ENCODE data around the gene FRMD4A.
A peak's percentile ranks its signal among the peaks of the same experiment; 100 is the strongest.
"Not testable (repeated sequence)": the region's sequence is repeated elsewhere in the genome, so short reads cannot be mapped to it uniquely, and the experiment has no call there.

The FRMD4A gene

DNA sequence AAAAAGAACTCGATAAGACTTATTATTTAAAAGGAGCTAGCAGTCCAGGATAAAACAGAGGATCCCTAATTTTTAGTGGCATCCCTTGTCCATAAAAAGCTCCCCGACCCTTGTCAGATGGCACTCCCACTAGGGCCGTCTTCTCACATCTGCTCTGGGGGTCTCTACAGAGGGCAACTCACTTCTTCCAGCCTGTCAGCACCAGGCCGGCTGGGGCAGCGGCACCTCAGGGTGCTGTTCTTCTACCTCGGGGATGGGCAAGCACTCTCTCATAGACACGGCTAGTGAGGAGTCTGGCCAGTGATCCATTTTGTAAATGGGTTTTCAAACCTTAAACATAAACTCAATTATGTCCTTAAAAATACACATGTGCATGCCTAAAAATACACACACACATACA is 609.2 kb downstream of the FRMD4A start:
- no peak for DNase-seq (ENCODE audit: low read depth in 2 of 2)

DNA sequence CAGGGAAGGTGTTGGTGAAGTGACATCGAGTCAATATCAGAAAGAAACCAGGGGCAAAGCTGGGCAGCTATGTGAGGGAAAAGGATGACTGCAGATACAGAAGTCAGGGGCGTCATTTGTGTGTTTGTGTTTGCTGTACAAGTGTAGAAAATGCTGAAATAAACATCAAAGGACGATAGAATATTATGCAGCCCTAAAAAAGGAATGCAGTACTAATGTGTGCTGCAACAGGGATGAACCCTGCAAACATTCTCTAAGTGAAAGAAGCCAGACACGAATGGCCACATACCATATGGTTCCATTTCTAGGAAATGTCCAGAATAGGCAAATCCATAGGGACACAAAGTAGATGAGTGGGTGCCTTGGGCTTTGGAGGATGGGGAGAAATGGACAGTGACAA is 610.0 kb downstream of the FRMD4A start:
- DNase-seq (ENCODE audit: low read depth in 2 of 2) = no peak

DNA sequence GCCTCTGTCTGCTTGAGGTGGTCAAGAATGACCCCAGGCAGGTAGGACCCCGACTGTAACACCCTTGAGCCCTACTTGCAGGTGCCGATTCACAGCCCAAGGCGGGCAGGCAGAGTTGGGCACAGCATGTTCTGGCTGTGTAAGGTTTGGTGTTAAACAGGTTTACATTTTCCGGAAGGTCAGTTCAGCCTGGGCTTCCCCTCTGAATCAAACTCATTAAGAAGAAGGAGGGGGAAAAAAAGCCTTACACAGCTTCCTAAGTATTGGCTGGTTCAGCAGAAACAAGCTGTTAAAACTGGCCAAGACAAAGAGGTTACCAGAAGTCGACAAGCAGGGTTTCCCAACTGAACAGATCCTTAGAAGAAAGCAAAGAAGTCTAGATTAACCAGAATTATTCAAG is 611.3 kb downstream of the FRMD4A start:
- no peak for DNase-seq (ENCODE audit: low read depth in 2 of 2)

DNA sequence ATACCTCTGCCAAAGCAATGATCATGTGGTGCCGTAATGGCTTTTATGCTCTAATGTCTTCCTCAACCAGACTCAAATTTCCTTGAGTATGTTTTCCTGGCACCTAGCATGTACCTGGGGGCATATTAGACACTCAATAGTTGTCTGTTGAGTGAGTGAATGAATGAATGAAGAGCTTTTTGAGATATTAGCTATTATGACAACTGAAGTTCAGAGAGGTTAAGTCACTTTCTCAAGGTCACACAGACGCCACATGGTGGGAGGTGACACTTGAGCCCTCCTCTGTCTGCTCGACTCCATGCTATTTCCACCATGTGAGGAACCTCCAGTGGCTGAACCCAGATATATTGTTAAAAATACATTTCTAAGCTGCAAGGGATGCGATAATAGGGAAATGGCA is 611.9 kb downstream of the FRMD4A start:
- no peak for DNase-seq (ENCODE audit: low read depth in 2 of 2)

DNA sequence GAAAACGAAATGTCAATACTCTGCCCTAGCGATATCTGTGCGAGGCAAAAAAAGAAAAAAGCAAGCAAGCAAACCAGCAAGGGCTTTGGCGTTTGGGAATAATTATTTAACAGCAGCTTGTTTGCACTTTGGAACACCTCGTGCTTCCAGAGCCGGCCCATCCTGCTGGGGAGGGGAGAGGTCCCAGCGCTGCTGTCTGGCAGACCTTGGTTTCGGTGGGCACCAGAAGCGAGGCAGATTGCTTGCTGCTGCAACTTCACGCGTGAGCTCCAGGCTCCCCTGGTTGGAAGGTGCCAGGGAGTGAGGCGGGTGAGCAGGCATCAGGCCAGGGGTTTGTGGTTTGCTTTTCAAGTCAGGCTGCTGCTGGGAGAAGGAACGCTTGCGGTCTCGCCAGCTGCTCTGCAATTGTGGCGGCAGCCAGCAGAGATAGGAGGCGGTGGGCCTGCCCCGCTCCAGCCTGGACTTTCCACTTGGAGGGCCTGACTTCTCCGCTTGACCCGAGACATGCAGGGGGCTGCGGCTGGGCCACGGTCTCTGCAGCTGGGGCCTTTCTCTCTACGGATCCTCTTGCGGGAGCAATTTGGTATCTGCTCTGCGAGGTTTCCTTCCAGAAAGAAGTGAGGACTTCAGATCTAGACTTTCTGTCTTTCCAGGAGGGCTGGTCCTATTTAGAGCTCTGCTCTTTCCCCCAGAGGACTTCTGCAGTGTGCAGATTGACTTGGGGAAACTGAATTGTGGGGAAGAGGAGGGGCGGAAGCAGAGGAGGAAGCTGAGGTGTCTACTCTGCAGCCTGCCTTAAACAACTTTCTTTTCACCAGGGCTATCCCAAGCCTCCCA is 612.6 kb downstream of the FRMD4A start:
- peak in 1 of 2 donors; percentile 2 for DNase-seq (ENCODE audit: low read depth in 2 of 2)

DNA sequence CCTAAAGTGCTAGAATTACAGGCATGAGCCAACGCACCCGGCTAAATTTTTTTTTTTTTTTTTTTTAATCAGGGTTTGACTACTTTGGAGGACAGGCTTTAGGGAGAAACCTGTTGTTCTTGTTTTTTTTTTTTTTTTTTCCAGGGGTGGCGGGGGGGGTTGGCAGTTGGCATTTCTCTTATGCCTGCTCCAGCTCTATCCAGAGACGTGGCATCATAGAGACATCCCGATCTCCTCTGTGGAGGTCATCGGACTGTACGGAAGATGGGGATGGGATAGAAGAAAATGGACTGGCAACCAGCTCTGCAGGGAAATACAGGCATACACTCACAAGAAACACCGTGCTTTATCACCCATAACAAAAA is 613.2 kb downstream of the FRMD4A start:
- no peak for DNase-seq (ENCODE audit: low read depth in 2 of 2)

DNA sequence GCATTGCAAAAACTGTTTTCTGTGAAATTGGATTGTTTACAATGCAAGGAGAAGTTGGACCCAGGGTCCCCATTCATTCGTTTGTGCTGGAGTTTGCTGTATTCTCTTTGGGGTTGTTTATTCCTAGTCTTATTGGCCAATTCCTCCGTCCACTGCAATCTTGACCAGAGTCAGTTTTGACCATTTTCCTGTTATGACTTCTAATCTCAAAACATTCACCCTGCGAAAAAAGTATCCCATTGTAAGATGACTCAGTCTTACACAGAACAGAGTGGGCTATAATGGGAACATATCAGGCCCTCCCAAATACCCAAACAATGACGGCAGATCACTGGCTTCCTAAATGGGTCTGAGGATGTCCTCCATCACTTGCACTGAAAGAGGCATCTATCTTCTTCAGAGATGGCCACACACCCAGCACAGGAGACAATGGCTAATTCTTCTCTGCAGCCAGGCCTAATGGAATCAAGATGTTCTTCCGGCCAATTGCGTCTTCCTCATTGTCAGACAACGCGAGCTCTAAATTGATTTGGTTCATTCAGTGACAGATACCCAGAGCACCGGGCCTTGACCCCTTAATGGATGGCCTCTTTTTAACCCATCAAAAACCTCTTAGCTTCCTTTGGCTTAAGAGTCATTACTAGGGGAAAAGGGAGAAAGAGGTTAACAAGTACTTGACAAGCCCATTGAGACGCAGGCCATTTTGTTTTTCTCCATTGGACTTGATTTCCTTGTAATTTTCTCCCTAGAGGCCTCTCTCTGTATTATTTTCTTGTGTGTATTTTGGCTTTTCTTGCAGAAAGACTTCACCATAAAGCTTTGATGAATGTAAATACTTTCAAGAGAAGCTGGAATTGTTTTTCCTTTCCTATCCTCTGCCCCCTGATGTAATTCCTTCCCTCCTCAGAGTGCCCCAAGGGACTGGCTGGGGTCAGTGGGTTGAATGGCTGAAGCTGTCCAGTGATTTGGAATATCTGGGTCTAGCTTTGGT is 614.3 kb downstream of the FRMD4A start:
- DNase-seq (ENCODE audit: low read depth in 2 of 2) = no peak

DNA sequence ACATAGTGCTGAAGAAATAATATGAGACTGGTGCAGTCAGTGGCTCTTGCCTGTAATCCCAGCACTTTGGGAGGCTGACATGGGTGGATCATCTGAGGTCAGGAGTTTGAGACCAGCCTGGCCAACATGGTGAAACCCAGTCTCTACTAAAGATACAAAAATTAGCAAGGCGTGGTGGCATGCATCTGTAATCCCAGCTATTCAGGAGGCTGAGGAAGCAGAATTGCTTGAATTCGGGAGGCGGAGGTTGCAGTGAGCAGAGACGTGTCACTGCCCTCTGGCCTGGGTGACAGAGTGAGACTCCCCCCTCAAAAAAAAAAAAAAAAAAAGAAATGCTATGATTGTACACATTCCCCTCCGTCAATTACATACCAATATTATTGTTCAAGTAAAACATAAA is 615.1 kb downstream of the FRMD4A start:
- DNase-seq (ENCODE audit: low read depth in 2 of 2) = not testable (repeated sequence)

DNA sequence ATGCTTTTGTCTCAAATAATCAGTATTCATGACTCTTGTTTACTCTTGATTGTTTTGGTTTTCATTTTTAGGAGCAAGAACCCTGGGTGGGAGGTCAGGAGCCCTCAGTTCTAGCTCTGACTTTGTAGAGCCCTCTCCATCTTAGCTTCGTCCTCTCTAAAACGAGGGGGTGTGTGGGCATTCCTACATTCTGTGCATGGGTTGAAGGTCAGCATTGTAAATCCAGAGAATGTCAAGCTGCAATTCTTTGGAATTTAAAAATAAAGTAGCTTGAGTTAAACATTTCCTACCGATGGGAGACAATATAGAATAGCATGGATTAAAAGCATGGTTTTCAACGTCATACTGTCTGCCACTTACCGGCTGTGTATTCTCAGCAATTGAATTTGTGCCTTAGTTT is 615.6 kb downstream of the FRMD4A start:
- DNase-seq (ENCODE audit: low read depth in 2 of 2) = no peak

DNA sequence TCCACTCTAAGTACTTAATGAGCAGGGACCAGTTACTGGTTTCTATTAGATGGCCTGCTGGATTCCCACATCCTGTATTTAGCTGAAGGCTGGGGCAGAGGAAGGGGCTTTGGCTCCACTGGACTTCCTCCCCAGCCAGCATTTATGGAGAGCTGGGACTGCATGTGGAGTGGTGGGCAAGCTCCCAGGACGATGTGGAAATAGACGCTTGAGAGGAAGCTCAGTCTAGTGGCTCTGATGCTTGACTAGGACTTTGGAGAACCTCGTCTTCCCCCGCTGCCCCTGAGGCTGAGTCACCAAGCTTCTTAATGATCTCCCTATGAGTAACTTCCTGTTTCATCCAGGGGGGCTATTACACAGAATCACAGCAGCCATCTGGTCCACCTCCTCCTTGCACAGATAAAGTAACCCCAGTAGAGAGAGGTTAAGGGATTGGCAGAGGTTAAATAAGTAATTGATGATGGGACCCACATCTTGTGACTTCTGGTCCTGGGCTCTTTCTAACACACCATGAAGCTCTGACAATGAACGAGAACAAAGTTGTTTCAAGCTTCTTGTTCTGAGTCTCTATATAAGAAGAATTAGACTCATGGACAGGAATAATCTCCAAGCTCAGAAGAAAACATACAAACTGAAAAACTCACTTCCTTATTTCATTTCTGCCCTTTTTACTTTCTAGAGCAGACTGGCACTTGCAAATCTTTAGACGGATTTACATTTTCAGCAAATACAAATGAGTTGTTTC is 617.7 kb downstream of the FRMD4A start:
- no peak for DNase-seq (ENCODE audit: low read depth in 2 of 2)

DNA sequence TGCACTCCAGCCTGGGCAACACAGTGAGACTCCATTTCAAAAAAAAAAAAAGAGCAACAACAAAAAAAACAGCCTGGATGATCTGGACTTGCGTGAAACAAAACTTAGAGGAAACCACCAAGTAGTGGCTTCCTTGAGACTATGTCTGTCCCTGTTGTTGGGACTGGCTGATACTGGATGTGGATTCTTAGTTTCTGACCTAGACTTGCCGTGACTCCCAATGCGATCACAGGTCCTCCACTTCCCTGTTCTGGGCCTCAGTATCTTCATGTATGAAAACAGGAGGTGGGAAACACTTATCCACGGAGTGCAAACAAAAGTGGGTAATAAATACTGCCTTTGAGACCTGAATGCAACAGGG is 618.3 kb downstream of the FRMD4A start:
- DNase-seq (ENCODE audit: low read depth in 2 of 2) = no peak

DNA sequence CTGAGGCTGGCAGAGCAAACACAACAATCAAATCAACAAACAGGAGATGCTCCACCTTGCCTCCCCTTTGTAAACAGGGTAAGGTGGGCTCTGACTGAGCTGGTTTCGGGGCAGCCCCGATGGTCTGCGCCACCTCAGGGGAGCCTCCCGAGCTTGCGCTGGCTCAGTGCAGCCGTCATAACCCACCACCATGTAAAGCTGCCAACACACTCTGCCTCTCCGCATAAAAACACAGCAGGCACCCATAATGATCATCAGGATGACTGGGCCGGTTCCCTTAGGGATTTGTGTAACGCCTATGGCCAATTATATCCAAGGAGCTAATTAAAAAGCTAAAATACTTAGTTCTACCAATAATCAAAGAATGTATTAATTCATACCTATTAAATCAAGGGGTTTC is 619.4 kb downstream of the FRMD4A start:
- DNase-seq (ENCODE audit: low read depth in 2 of 2) = no peak

DNA sequence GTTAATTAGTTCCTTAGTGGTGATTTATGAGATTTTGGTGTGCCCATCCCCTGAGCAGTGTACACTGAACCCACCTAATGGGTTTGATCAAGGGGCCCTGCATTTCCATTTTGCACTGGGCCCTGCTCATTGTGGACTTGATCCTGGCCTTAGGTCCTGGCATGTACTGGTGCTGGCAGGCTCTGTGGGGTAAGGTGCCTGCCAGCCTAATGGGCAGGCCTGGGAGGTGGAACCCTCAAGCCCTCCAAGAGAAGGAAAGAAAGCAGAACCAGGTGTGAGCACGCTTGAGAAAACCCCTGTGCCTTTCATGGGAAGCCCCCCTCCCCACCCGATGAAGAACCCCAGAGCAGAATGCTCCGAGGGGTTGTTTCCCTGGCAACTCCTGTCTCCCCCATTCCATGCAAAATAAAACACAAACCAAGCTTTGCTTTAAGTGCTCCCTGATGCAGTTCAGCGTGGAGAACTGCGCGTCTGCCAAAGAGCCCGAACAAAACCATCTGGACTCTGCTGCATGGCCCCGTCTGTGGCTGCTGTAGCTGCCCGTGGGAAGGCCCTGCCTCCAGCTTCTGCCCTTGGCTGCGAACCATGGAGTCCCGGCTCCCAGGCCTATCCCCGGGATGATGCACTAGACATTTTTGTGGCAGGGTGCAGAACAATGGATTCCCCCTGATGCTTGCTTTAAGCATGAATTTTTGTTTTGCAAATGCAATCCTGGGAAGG is 620.6 kb downstream of the FRMD4A start:
- DNase-seq (ENCODE audit: low read depth in 2 of 2) = no peak

DNA sequence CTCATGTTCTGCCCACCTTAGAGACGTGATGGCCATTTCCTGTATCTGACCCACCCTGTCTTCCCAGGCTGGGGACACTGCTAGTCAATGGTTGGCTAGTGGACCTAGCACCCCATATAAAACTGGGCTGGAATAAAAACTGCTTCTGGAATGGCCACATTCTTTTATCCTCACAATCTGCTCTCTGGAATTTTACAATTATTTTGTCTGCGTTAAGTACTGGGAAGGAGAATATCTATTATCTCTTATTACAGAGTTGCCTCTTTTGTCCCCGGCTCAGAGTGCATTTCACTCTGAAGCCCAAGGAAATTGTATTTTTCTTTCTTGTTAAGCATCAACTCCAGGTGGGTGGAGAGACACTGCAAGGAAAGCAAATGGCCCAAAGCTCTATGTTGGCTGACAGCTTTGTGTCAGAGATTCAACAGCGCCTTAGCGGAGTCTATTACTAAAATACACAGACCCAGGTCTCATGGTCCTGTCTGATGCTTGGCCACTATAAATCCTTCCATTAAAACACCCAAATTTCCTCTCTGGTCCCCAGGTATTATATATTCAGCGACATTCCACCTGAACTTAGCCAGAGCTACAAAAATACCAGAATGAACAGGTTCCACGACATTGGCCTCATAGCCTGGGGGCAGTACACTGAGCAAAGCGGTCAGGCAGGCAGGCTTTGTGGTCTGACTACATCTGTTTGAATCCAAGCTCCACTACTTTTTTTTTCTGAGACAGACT is 622.3 kb downstream of the FRMD4A start:
- no peak for DNase-seq (ENCODE audit: low read depth in 2 of 2)

DNA sequence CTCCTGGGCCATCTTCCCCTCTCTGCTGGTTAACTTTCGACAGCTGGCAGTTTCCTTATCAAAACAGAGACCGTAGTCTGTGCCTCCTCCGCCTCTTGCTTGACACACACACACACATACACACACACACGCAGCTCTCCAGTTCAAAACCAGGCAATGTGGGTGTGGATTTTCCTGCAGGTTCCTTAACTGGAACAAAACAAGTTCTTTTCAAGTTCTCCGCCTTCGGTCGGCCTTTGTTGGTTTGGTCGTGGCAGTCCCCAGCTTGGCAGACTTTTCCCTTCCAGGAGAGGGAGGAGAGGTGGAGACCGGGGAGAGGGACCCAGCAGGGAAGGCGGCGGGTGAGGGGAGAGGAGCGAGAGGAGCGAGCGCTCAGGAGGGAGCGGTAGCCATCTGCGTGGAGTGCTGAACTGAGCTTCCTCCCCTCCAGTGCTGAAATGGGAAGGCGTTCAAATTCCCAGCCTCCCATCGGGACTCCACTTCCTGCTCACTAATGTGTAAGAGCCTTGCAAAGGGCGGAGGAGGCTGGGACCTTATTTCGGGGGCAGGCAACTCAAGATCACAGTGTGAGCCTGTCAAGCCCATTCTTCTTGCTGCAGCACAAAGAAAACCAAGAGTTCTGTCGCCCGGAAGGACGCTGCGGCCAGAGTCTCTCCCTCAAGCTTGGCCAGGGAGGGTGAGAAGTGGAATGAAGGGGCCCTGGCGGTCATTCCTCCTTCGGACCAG is 623.4 kb downstream of the FRMD4A start:
- no peak for DNase-seq (ENCODE audit: low read depth in 2 of 2)

DNA sequence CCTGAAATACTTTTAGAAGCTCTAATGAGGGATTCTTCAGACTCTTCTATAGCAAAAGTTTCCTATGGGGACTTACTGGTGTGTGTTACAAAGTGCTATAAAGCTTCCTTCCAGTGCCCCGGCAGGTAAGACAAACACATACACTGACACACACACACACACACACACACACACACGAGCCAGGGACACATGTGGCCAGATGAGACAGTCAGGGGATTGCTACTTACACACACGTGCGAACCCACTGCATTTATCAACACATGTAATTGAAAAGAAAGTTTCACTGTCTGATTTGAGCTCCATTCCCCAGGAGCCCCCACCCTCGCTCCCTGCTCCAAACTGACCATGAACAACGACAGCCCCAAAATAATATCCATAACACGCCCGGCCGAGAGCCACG is 624.1 kb downstream of the FRMD4A start:
- DNase-seq (ENCODE audit: low read depth in 2 of 2) = no peak

DNA sequence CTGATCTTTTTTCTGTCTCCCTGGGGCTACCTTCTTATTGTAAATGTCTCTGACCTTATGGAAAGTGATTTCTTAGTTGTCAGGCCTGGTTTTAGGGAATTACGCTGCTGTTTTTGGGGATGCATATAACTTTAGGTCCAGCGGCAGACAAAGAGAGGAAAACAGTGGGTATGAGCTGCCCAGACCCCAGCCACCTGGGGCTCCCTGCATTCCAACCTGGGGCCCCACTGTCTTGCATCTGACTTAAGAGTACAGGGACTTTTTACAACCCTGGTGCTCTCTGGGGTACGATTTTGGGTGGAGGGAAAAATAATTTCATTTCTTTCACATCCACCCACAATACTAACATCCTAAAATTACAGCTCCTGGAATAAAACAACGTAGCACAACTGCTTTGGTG is 624.5 kb downstream of the FRMD4A start:
- no peak for DNase-seq (ENCODE audit: low read depth in 2 of 2)

DNA sequence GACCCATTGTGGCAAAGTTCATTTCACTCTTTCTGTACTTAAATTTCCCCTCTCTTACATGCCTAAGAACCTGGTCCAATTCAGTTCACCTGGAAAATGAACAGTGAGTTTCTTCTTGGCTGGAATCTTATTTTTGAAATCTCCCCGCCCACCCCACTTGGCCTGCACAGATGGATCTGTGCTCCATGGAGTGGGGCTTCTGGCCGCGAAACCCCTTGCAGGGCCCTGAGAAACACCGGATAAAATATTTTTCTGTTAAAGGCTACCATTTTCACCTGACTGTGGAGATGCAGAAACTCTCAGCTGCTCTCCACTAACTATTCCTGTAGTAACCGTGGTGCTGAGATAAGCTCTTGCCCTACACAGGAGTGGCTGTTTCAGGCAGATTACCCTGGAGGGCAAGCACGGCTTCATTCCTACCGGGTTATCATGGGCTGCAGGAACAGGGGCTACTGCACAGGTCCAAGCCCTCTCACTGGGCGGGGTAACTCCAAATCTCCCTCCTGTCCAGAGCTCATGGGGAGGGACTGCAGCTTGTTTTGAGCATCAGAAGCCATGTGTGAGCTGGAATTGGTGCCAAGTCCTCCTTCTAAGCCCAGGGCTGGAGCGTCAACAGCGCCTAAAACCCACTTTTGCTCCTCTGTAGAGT is 625.1 kb downstream of the FRMD4A start:
- DNase-seq (ENCODE audit: low read depth in 2 of 2) = no peak

DNA sequence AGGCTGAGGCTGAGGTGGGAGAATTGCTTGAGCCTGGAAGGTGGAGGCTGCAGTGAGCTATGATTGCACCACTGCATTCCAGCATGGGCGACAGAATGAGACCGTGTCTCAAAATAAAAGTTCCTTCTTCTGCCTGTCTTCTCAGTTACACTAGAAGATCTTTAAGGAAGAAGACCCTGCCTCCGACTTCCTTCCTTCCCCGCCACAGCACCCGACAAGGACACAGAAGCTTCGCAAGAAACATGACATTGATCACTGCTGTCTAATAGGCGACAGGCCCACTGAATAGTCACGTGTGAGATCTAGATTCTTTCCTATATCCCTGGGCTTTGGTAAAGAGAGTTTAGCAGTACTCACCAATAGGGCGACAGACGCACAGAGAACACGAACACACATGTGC is 625.8 kb downstream of the FRMD4A start:
- DNase-seq (ENCODE audit: low read depth in 2 of 2) = no peak
